GM19238 (cell line): Measurements from ENCODE around the gene PRDM5.
"Not testable (repeated sequence)": the region's sequence is repeated elsewhere in the genome, so short reads cannot be mapped to it uniquely, and the experiment has no call there.

Experiments
- DNase-seq: peaks from one replicate; pipeline ENCODE4 v3.0.0; 2011; ENCODE audit warnings: low spot score; ENCODE audit not compliant: insufficient read length

Gene PRDM5

DNA sequence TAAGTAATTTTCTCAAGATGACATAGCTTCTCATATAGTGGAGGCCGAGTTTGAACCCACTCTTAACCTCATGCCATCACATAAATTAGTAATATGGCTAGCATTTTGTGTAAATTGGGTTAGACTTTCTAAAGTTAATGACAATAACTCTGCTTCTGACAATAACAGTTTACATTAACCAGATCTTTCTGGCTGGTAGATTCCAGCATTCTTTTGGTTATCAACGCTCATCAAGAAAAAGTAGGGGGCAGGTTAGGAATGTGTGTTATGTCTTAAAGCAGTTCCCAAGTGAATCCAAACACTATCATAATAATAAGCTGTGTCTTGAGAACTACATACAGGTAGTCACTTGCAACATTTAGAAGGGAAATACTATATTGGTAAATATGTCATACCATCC is 162.5 kb downstream of the PRDM5 start:
- DNase-seq, result no peak

DNA sequence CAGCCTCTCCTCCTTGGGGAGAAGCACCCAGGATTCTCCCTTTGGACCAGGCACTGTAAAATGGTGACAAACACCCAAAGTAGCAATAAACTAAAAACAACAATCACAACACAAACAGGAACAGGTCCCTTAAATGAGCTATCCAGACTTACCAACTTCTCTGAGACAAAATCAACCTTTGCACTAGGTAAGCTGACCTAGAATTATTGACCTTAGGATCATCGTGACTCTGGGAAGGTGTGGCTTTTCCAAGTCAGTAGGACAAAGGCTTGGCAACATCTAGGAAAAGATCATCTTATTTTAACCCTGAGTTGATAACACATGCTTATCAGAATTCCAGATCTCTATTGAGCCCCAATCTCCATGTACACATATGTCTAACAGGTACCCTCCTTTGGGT is 166.7 kb downstream of the PRDM5 start:
- no peak for DNase-seq

DNA sequence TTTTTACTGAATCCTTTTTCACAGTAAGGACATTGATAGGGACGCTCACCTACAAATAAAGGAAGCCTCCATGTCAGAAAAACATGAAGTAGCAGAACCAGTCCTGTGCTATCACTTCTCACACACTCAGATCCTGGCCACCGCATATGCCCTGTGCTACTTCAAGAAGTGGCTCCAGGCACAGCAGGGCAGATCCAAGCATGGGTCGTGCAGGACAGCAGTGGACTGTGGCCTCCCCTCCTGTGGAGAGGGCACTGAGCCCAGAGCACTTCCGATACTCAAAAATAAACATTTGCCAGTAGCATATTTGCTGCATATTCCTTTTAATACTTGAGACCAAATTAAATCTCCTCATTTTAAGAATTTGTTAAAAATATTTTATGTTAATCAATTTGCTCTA is 167.9 kb downstream of the PRDM5 start:
- DNase-seq, result no peak

DNA sequence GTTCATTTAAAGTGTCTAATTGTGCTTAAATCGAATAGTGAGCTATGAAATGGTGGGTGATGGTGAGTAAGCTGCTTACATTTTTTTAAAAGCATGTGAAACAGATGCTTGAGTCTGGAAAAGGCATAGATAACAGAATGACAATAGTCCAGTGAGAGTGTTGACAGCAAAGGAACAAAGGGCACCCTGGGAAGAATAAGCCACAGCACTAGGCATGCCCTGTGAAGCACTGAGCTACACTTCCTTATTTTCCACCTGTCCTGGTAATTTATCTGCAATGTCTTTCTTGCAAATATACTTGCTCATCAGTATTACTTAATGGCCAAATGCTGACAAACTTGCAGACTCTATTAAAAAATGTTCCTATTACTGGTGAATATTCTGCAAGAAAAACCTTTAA is 168.7 kb downstream of the PRDM5 start:
- no peak for DNase-seq

DNA sequence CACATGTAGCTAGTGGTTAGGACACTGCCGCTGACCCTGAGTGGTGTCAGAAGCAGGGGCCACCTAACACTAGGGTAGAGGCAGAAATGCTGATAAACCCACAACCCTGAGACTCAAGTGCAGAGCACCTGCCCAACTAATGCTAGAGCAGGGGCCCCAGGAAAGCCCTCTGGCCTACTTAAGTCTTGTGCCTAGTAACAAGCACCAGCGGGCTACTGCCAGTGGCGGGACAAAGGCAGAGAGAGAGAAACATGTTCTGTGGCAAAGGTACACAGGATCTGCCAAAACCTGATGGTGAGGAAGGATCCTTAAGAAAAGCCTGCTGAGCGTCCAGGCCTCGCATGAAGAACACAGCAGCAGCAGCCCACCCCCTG is 172.4 kb downstream of the PRDM5 start:
- DNase-seq, result no peak

DNA sequence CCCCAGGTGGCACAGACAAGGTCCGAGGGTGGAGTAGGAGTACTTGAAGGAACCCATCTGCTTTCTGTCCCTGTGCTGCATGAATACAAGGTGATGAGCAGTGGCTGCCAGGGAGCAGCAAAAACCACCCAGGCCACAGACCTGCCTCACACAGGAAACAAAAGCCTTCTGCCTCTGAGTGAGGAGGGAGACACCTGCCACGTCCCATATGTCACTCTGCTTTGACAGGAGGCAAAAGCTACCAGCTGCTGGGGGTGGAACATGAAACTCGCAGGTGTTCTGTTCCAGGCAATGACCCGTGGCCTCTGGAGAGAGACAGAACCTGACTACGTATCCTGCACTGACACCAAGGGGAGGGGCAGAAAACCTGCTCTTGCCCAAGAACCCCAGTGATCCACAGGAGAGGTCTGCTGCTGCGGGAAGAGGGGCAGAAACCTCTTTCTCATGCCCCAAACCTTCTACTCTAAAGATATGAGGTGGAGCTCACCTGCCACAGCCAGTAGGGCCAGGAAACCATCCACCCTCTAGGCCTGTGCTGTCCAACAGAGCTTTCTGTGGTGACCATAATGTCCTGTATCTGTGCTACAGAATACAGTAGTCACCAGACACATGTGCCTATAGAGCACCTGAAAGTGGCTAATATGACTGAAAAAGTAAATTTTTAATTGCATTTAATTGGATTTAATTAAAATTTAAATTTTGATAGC is 172.9 kb downstream of the PRDM5 start:
- DNase-seq, result peak; percentile 13

DNA sequence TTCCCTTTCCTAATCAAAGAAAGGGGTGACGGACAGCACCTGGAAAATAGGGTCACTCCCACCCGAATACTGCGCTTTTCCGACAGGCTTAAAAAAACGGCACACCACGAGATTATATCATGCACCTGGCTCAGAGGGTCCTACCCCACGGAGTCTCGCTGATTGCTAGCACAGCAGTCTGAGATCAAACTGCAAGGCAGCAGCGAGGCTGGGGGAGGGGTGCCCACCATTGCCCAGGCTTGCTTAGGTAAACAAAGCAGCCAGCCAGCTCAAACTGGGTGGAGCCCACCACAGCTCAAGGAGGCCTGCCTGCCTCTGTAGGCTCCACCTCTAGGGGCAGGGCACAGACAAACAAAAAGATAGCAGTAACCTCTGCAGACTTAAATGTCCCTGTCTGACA is 180.9 kb downstream of the PRDM5 start:
- not testable (repeated sequence) for DNase-seq

DNA sequence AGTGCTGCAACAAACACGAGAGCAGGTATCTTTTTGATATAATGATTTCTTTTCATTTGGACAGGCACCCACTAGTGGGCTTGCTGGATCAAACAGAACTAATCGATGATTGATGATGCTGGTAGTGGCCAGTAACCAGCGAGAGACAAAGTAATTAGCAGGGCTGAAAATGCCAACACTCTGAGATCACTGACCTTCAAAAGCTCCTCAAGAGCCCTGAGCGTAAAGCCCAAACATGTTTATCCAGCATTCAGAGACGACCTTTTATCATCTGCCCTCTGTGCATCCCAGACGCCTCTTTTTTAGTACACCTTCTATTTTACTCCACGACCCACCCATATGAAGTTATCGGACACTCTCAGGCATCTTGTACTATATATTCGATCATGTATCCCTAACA is 186.2 kb downstream of the PRDM5 start:
- no peak for DNase-seq

DNA sequence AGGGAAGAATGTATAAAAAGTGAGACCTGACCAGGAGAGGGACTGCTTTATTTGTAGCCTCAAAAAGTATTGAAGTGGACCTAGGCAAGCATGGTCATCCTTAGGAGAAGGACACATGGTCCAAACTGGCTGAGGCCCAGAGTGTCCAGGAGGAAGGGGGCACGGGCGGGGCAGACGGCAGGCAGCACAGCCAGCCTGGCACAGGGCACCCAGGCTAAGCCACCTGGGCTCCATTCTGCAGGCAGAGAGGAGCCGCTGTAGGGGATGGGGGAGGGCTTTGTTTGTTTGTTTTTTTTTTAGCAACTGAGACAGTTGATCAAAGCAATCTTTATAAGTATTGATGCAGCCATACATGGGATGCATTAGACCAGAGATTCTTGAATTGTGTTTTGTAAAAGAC is 188.6 kb downstream of the PRDM5 start:
- no peak for DNase-seq

DNA sequence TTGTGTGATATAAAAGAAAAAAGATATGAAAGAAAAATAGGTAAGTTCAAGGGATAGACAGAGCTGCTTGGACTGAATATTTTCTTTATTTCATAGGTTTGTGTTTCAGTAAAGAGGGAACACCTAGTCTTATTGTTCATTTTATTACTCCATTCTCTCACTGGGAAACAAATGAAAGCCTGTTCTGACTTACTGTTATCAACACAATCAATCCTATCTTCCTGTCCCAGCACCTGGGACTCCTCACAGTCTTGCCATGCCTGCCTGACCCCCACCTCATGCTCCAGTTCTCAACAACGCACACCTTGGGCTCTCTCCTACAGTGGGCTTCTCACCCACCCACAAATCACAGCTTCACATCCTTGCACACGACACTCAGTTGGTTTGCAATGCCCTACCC is 189.5 kb downstream of the PRDM5 start:
- DNase-seq, result no peak

DNA sequence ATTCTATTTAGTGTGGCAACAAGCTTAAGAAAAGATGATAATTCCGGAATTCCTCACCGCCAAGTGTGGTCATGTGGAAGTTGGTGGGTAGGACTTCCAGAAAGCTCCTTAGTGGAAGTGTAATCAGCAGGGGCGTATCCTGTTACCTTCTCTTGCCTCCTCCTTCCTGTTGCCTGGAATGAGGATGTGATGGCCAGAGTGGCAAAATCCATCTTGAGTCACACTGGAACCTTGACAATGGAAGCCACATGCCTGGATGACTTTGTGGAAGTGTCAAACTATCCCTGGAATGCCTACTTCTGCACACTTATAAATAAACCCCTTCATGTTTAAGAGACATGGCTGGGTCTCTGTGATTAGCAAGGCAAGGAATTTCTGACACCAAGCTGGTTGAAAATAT is 191.0 kb downstream of the PRDM5 start:
- DNase-seq, result no peak

DNA sequence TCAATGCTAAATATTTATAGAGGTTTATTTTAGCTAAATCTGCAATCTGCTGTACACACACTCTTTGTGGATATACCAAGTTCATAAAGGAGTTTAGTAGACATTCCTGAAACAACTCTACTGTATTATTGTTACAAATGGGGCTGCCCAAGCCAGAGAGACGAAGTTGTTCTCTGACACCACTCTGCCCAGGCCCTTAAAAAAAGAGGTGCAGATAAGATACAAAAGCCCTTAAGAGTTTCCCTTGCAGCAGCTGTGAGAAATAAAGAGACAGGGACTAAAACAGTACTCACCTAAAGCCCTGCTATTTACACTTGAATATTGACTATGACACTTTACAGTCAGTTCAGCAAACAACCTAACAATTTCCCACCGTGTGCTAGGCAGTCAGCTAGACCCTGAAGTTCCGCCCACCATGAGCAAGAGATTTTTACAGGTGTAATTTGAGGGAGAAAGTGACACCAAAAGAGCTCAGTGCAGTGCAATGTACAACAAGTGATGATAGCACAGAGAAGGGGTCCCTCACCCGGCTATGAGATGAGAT is 191.7 kb downstream of the PRDM5 start:
- no peak for DNase-seq

DNA sequence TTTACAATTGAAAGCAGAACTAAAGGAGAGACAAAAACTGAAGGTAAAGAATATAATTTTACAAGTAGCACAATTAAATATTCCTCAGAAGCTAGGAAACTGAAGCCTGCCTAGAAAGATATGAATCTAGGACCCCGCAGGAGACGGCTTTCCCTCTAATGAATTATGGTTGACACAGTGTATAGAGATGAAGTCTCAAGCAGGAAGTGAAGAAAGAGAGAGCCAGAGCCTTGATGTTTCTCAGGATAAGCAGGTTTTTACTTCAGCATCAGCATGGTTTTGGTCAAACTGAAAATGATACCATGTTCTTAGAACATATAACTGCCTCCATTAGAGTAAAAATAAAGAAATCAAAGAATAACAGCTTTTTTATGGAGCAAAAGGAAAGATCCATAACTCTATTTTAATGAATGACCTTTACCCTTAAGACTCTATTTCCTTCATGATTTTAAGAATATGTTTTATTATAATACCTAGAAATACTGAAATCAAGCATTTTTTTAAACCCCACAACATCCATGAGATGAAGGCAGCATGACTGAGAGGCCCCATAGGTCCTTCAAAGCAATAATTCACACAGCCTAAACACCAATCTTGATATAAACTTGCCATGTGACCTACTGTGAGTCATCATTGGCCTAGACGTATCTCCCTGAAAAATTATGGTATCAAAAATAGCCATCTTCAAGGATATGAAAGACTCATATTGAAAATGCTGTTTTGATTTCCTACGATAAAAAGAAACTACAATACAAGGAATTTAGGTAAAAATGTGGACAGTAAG is 193.4 kb downstream of the PRDM5 start:
- DNase-seq, result no peak

DNA sequence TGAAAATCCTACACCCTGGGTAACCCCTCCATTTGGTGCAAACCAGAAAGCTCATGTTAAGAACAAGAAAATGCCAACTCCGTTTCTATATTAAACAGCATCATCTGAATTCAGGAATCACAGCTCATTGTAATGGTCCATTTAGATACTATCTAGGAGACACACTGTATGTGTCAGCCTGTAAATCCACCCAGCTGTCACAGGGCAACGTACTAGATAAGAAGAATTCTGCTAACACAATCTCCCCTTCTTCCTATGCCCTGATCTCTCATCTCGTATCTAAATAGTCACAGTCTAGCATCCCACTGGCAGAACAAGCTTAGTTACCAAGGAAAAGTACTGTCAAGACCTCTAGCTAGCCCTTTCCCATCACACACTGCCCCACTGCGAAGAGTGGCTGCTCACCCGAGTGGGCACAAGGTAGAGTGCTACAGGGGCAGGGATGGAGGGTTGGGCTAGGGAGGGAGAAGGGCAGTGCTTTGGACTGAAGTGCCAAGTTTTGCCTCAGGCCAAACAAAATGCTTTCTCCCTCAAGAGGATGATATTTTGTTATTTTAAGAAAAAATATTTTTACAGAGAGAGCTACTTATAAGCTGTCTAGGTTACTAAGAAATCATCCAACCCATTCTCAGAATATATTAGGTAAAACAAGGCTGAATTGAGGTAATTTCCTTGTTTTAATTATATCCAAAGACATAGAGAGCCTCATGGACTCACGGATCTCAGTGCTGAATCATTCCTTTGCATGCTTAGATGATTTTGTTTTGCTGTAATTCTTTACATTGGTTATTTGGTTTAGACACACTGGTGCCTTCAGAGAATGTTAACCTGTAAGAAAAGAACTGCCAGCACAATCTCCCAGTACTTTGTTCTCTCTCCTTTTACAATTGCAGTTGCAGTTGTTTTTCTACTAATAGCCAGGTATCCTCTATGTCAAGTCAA is 196.6 kb downstream of the PRDM5 start:
- DNase-seq, result no peak

DNA sequence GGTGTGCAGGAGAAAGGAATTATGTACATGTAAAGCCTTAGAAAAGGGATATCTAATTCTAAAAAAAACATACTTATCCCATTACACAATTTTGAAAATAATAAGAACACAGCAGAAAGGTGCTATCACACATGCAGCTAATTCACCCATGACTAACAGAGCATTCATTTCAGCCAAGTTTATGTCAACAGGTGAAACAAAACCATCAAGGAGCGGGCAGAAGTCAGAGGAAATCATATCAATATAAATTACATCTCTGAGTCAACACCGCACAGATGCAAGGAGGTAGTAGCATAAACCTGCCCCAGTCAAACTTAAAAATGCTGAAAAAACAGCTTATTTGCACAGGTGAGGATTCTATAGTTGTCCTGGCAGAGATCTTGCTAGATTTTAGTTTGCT is 197.9 kb downstream of the PRDM5 start:
- DNase-seq, result no peak

DNA sequence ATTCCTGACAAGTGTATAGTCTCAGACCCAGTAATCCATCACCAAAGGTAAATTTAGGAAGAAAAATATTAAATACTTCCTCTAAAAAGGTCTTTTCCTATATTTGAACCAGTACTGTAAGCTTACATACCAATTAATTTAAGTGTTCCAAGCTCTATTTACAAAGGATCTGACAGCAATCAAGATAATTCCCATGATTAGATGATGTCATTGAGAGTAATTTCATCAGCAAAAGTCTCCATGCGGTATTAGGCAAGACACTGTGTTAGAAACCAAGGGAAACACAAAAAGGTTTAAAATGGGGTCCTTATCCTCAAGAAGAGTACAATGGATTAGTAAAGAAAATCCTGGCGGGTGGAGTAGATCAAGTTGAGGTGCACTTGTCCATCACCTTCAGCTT is 198.5 kb downstream of the PRDM5 start:
- DNase-seq, result no peak

DNA sequence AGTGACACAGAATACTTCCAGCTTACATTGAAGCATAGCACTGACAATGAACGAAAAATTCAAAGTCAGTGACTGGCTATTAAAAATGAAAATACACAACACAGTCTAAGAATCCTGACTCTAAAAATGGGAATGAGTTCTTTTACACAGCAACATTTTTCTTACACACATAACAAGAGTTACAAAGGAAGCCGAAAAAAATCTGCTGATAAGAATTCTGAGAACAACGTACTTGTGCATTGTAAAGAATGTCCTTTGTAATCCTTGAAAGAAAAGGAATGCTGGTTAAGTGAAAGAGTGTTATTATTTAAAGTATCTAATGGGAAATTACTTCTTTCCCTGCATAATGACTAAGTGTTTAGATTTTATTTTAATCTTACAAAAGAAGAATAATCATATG is 199.4 kb downstream of the PRDM5 start:
- no peak for DNase-seq

DNA sequence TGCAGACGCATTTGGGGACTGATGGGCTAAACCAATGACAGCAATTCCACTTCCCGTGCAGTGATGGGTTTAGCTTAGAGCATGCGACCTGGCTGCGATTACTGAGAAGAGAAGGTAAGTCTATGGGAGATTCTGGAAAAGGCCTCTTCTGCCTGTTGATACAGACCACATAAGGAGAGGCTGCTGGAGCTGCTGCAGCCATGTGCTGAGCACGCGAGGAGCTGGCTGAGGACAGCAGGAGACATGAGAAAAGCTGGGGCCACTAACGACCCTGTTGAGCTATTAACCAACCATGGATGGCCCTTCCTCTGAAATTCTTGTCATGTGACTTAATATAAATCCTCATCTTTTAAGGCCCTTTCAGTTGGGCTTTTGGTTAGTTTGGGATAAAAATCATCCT is 199.9 kb downstream of the PRDM5 start:
- no peak for DNase-seq

DNA sequence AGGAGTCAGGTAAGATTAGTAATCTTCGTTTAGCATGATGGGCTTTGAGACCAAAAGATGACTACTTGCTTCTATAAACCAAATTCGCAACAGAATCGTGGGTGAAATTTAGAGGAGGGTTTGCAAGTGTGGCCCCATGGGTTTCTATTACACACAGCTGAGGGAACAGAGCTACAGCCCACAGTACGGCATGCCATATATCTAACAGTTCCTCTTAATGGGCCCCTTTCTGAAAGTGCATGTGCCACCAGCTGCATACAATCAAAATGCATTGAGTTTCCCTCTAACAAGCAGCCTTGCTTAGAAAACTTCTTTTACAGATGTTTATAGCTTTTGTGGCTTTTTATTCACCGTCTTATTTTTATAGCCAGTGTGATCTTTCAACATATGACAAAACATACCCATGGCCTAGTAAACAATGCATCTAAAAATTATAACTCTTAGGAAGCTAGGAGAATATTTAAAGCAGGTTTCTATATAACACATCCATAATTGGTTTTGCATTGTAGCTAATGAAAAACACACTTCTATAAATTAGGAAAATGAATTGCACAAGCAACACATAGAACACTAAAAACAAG is 202.1 kb downstream of the PRDM5 start:
- no peak for DNase-seq

DNA sequence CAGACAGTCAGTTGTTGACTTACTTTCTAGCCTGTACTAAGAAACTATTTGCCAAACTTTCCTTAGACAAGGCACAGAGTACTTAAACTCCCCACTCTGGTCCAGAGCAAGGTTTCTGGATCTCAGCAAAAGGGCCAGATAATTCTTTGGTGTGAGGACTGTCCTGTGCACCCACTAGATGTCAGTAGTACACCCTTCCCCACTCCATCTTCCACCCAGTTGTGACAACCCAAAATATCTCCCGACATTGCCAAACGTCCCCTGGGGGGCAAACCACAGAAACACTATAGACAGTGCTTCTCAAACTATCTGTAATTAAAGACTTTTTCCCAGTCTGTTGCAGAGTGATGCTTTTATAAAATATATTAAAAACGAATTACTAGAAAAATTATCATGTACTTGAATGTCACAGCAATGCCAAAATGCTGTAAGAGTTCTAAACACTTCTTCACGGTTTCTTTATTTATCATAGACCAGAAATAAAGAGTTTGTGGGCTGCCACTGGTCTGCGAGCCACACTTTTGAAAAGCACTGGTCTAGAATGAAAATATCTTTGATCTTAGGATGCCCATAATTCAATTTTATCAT is 203.5 kb downstream of the PRDM5 start:
- no peak for DNase-seq

DNA sequence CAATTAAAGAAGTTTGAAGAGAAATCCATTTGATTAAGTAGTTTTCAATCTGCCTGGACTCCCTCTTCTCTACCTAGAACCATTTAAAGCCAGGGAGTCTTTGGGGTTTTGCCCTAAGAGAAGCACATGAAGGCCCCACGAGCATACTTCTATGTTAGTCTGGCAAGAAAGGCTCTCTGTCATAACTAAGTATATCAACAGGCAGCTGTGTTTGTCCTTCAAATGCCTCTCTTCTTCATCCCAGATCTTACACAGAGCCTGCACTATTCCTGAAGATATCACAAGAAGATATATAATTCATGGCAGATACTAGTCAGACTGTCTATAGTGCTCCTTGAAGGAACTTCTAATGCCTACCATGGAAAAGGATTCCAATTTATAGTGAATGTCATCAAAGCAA is 206.2 kb downstream of the PRDM5 start:
- DNase-seq, result no peak
